Cardiac fibroblast (primary cell): ENCODE measurements around the gene GALNT12.

Source experiments
- DNase-seq, 2 donors: peaks; one replicate each; pipeline versions ENCODE4 v3.0.0 to v3.0.0-alpha.2; 2010; ENCODE audit warnings: low read depth in 2 of 2
- H3K4me3 ChIP-seq, 2 donors: replicated peaks in 1 of 2; 1 replicate in 1 of 2; 2 replicates in 1 of 2; pipeline ENCODE4 v1.5.1; 2011; ENCODE audit warnings: low read depth in 2 of 2, low read length in 2 of 2, mild to moderate bottlenecking in 2 of 2, moderate library complexity in 1 of 2
- TF ChIP-seq, protein P1 (sequence below): IDR thresholded peaks from one replicate; pipeline ENCODE4 v1.5.1; 2011; ENCODE audit warnings: low read depth, mild to moderate bottlenecking, low read length, inconsistent platforms

Gene GALNT12

DNA sequence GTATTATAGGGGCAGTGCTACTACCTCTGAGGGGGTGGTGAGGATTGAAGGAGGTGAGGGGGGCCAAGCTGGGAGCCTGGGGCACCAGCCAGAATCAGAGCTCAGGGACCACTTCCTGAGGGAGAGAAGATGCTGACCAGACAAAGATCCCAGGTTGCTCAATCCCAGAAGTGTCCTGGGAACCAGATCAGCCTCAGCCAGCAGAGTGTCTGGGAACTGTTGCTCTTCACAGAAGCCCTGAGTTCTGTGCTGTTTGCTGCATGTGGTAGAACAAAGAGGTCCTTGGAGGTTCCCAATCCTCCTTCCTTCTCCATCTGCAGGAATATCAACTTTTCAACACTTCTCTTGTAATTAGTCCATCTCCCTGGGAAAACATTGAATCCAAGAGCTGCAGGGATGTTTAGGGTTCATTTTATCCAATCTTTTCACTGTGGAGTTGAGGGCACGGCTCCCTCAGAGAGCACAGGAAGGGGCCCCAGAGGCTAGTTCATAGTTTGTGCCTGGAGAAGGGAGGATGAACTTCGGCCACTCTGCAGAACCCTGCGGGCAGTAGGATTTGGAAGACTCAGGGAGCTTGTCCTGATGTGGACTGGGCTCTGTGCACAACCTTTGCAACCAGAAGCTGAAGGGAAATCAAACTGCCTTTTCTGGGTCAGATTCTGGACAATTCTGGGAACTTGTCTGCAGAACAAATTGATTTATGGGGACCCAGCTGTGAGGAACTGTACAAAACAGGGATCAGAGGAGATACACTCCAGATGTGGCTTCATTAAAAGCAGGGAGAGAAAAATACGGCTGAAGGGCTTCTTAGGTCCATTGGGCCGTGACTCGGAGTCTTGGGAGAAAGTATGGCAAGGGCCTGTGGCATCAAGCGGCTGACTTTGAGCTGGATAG is 57.1 kb downstream of the GALNT12 start:
- TF ChIP-seq, protein P1, sequence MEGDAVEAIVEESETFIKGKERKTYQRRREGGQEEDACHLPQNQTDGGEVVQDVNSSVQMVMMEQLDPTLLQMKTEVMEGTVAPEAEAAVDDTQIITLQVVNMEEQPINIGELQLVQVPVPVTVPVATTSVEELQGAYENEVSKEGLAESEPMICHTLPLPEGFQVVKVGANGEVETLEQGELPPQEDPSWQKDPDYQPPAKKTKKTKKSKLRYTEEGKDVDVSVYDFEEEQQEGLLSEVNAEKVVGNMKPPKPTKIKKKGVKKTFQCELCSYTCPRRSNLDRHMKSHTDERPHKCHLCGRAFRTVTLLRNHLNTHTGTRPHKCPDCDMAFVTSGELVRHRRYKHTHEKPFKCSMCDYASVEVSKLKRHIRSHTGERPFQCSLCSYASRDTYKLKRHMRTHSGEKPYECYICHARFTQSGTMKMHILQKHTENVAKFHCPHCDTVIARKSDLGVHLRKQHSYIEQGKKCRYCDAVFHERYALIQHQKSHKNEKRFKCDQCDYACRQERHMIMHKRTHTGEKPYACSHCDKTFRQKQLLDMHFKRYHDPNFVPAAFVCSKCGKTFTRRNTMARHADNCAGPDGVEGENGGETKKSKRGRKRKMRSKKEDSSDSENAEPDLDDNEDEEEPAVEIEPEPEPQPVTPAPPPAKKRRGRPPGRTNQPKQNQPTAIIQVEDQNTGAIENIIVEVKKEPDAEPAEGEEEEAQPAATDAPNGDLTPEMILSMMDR: no peak
- peak; percentile 59 to 68 for DNase-seq
- H3K4me3 ChIP-seq: no peak overlapping the region

DNA sequence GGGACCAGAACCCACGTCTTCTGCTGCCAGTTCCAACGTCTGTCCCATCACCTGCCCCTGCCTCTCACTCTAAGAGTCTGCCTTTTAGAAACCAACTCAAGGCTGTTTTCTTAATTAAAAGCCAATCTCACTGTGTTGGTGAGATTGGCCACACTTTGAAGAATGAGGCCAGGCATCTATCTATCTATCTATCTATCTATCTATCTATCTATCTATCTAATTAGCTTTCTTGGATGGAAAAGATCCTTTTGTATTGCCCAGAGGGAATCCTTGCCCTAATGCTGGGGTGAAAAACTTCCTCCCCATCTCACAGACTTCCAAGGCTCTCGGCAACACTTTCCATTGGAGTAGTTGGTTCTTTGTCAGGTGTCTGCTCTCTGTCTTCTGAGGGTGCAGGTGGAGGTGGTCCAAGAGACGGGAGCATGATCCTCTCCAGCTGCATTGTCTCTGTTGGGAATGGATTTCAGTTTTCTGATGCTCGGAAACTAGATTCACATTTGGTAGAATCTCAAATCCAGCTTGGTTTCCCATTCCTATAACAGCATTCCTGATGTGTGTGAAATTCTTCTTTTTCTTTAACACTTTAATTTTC is 57.9 kb downstream of the GALNT12 start:
- TF ChIP-seq, protein P1: no peak
- no peak for DNase-seq
- no peak overlapping the region for H3K4me3 ChIP-seq

DNA sequence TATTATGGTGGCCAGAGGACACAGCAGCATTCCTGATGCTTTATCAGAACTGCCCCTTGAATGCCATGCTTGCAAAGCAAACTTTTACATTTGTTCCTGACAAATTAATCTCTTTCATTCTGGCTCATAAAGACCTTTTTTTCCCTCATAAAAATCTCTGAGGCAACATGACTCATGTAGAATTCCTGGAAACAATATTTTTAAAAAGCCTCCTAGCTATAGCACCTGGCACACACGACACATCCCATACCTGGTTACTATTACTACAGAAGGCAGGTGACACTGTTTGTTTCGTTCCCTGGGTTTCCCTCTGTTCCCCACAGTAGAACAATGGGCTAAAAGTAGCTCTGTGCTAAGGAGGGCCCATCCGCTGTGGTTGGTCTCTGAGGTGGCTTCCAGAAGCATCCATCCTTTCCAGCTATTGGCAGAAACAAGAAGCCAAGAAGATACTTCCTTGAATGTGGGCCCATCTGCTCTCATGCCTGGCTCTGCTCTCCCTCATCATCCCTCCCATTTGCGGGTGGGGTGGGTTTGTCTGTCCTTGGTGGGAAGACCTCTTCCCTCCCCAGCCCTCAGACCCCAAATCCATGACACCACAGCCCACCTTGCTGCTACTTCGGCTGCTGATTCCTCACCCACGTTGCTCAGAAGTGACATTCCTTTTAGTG is 59.1 kb downstream of the GALNT12 start:
- H3K4me3 ChIP-seq: no peak overlapping the region
- TF ChIP-seq, protein P1: no peak
- no peak for DNase-seq

DNA sequence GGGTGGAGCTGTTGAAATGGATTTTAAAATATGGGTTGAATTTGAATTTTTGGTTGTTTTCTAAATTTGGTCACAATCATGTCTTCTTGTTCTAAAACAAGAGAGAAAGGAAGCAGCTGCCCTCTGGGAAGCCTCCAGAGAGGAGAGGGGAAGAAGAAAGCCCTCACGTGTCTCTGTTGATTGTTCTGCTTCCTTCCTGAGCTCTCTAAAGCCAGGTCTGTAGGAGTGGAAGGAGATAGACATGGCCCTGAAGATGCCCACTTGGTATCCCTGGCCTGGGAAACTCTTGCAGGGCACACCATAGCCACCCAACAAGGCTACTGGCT is 59.6 kb downstream of the GALNT12 start:
- no peak for DNase-seq
- TF ChIP-seq, protein P1: no peak
- H3K4me3 ChIP-seq: no peak overlapping the region

DNA sequence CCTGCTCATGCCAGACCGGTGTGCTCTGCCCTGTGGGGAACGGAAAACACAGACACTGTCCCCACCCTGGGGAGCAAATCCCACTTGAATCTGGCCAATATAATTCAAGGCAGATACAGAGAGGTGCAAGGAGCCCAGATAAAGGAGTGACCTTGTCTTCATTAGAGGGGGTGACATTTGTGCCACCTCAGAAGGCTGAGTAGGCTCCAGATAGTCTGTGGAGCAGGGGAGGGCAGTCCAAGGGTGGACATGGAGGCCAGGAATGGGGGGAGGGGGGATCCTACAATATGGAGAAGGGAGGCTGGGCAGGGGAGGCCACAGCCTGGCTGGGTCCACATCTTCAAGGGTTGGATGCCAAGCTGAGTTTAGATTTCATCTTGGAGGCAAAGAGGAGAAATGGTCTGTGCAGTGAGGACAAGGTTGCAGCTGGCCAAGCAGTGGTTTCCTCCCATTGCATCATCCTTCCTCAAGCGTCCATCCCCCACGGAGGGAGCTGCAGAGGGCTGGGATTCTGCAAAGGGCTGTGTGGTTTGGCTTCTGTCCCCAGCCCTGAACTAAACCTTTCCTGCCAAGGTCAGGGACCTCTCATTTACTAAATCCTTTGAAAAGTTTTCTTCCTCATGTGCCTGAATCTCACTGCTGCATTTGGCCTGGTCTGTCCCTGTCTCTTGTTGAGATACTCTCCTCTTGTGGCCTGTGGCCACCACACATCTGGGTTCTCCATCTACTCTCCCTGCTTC is 60.1 kb downstream of the GALNT12 start:
- peak; percentile 93 to 95 for DNase-seq
- H3K4me3 ChIP-seq: no peak overlapping the region
- TF ChIP-seq, protein P1: no peak

DNA sequence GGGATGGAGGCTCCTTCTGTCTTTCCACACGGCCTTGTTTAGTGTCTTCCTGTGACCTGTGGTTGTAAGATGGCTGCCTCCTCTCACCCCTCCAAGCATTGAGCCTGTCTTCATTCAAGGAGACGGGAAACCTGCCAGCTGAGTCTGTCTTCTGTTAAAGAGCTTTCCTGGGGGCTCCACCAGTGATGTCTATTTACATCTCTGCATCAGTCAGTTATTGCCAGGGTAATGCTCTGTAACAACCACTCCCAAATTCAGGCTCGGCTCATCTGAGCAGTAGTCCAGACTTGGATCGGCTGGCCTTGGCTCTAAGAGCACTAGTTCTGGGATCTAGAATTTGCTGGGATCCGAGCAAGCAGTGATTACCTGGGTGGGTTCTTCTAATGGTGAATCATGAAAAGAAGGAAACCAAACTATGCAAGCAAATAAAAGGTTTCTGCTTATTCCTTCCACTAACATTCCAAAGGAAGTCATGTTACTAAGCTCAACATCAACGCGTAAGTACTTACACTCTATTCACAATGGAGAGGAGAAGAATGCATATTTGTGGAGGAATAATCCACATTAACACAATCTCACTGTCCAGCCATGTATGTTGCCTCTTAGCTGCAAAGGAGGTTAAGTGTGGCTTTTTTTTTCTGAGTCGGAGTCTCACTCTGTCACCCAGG is 61.7 kb downstream of the GALNT12 start:
- TF ChIP-seq, protein P1: no peak
- DNase-seq: no peak
- H3K4me3 ChIP-seq: no peak overlapping the region
